HG03378 (cell line): Measurements from ENCODE around the gene ABCC8.

Source experiments
- ATAC-seq: cut with Tn5 transposase; IDR thresholded peaks from one replicate; pipeline ENCODE4 v1.9.1; 2021; ENCODE audit warnings: mild to moderate bottlenecking, moderate library complexity; ENCODE audit not compliant: unreplicated experiment

The ABCC8 gene

DNA sequence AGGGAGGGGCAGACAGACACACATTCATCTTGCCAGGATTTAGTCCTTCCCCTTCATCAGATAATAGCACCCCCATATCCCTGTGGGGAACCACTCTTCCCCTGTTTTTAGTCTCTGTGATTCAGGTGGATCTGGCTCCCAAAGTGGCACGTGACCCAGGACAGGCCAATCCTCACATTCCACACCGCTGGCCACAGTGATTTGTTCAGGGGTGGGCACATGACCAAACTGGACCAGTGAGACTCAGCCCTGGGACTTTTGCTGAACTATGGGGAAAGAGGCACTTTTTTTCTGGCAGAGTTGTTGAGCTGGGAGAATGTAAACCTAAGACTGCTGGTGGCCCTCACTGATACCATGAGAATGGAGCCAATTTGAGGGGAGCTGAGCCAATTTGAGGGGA is 69.1 kb downstream of the ABCC8 start:
- ATAC-seq, result no peak

DNA sequence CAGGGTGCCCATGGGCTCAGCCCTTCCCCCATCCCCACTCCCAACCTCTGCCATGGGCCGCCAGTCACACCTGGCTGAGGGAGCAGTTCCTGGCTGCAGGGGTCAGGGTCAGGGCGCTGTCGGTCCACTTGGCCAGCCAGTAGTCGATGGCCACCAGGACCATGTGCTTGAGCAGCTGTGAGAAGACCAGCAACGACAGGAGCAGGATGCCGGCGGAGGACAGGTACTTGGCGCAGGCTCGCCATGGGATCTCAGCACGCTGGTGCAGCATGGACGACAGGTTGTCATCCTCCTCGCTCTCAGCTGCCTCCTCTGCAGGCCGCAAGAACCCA is 69.9 kb downstream of the ABCC8 start:
- ATAC-seq, result no peak

DNA sequence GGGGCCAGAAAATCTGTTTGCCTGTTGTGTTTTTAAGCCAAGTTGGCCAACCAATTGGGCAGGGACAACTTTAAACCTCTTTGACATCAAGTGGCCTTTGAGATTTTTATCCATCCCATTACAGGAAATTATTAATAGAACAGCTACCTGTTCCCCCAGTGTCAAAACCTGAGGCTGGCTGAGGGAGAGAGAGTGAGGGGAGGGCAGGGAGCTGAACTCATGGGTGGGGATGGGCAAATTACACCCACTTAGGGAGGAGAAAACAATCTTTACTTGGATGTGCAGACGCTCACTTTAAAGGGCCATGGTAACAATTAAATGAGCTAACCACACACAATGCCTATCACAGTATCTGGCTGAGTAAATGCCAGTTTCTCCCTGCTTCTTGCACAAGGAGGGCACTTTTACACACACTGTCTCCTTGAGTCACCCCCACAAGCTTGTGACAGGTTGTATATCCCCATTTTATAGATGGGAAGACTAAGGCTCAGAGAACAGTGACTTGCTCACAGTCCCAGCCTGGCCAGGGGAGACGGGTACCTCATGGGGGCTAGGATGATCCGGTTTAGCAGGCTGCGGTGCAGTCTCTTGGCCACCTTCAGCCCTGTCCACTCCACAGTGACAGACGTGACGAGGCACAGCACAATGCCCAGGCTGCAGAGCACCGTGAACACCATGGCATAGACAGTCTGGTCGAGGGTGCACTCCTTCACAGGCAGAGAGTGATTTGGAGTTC is 70.4 kb downstream of the ABCC8 start:
- no peak for ATAC-seq

DNA sequence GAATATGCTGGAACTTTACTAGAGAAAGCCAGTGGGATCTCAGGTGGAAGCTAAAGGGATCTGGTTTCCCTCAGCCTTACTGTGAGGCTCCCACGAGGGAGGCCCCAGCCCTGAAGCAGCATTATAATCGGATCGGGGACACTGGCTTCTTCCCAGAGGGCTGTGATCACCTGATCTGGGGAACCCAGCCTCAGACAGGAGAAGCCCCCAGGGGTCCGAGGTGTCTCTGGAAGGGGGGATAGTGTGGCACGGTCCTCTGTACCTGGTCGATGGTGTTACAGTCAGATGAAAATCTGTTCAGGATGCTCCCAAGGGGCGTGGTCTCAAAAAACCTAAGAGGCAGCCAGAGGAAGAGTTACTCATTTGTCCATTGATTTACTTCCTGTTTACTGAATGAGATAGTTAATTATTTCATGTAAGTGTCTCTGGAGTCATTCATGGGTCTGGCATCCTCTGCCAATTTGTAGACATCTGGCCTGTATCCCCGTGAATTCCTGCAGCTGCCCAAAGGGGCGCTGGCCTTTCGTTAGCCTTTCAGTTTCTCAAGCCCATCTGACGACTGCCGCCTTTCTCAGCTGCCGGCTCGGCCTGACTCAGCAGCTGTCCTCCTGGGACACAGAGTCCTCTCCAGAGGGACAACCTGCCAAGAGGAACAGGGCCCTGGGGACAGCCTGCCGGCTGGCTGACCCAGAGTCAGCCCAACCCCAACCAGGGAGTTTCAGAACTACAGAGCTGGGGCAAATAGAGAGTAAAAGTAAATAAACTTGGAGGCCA is 71.2 kb downstream of the ABCC8 start:
- ATAC-seq, result no peak

DNA sequence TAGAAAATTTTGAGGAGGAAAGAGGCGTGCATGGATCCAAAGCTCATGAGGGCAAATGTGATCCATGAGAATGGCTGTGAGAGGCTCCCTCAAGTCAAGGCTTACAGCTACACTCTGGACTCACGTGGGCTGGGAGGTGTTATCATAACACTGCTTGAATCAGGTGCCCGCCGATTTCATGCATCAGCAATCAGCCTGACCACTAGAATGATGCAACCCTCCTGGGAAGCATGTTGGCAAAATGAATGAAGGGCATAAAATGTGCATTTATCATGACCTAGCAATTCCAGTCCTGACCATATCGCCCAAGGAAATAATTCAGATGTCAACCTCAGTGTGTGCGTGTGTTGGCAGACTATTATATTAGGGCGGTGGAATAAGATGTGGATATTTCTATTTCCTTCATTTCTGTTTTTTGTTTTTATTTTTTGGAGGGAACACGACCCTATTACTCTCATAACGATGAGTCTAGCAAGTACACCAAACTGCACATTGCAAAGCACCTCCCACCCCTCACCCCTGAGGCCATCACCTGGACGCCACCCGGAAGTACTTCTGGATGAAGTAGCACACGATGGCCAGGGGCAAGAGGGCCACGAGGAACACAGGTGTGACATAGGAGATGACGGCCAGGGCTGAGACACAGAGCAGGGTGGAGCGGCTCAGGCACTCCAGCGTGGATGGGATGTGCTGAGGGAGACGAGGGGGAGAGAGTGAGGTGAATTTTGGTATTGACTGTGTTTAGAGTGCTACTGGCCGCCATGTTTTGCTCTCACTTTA is 72.5 kb downstream of the ABCC8 start:
- no peak for ATAC-seq

DNA sequence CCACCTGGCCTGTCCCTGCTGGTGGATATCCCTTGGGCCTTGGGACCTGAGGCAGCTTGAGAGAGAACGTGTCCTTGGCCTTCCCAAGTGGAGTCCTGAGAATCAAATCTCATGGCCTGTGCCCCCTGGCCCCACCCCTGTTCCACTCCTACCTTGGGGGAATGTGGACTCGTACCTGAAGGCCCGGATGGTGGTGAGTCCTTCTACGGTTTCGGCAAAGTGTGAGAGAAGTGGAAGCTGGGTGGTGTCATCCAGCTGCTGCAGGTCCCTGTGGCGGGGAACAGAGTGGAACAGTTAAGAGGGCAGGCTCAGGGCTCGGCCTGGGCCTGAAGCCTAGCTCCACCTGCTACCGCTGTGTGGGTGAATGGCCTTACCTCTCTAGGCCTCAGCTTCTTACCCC is 74.2 kb downstream of the ABCC8 start:
- ATAC-seq, result no peak

DNA sequence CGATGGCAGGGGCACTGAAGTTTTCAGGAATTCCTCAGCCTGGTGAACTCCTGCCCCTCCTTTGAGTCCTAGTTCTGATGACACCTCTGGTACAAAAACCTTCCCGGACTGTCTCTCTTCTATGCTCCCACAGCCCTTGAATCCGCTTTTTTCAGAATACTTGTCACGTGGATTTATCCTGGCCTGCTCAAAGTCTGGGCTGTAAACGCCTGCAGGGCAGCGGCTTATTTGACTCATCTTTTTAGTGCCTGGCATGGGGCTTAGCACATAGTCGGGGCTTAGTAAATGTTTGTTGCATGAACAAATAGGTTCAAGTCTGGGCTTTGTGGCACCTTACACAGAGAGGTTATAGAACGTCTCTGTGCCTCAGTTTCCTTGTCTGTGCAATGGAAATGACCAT is 74.8 kb downstream of the ABCC8 start:
- ATAC-seq, result no peak

DNA sequence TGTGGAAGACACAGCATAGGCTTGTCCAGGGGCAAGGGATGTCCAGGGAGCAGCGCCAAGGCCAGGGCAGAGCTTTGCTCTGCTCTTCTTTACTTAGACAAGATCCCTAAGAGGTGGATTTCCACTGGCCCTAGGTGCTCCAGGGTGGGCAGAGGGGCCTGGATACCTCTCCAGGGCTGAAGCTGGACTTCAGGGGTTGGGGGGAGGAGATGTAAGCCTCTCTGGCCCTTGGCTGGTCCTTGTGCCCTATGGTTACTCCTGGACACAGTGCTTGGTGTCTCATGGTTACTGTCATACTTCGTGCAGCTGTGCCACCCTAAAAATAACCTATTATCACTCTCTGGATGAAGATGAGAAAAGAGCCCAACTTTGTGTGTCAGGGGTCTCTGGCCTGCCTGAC is 75.3 kb downstream of the ABCC8 start:
- ATAC-seq, result no peak

DNA sequence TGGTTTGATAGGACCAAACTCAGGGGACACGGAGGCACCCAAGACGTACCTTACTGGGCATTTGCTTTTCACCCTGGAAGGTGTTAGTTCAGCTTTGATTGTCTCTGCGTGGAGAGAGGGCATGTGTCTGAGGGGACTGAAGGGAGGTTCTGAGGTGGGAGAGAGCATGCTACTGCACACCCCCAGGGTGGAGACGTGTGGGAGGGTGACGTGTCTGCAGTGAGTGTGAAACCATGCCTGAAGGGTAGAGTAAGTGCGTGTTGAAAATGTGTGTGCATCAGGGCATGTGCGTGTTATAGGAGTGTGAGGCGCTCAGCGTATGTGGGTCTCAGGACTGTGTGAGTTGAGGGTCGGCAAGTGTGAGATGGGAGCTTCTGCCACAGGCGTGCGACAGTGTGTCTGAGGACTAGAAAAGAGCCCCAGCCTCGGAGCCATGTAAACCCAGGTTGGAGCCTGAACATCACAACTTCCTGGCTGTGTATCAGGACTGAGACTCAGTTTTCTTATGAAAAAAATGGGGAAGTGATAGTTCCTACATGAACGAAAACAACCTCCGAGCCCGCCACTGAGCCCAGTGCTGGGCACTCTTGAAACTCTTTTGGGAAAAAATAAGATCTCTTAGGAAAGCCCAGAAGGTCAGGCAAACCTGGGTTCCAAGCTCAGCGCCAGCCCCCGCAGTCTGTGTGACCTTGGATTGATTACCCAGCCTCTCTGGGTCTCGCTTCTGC is 76.4 kb downstream of the ABCC8 start:
- no peak for ATAC-seq

DNA sequence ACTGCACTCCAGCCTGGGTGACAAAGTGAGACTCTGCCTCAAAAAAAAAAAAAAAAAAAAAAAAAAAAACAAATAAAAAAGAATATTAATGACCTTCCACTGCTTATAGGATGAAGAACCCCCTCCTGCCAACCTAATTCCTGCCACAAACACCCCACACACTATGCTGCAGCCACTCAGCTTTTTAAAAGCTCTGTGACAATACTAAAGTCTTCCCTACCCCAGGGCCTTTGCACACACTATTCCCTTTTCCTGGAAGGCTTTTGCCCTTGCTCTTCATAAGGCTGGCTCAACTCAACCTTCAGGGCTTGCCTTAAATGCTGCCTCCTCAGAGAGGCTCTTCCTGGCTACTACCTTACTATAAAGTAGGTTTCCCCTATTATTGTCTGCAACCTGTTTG is 77.4 kb downstream of the ABCC8 start:
- no peak for ATAC-seq

DNA sequence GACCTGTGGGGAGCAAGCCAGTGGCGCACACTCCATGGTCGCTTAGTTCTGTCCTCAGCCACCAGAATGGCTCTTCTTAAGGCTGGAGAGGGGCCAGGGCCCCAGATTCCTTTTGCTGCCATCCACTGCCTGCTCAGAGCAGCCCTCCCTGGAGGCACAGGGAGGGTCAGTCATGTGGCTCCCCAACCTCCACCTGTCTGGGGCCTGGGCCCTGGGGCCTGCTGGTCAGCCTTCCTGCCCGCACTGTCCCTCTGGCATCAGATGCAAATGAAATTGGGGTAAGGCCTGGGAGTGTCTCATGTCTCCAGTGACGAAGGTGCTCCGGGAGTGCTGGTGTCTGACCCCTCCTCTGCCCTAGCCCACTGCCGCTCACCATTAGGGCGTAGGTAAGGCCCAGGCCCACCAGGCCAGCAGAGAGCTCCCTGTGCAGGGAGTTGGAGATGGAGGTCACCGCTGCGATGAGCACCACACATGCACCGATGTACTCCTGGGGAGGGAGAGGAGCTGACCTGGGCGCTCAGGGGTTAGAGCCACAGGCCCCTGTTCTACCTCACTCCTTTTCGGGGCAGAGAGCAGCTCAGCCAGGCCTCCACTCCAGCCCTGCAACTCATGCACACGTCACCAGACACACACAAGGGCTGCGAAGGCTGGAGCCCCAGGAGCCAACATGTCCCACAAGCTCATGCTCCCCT is 79.2 kb downstream of the ABCC8 start:
- no peak for ATAC-seq

DNA sequence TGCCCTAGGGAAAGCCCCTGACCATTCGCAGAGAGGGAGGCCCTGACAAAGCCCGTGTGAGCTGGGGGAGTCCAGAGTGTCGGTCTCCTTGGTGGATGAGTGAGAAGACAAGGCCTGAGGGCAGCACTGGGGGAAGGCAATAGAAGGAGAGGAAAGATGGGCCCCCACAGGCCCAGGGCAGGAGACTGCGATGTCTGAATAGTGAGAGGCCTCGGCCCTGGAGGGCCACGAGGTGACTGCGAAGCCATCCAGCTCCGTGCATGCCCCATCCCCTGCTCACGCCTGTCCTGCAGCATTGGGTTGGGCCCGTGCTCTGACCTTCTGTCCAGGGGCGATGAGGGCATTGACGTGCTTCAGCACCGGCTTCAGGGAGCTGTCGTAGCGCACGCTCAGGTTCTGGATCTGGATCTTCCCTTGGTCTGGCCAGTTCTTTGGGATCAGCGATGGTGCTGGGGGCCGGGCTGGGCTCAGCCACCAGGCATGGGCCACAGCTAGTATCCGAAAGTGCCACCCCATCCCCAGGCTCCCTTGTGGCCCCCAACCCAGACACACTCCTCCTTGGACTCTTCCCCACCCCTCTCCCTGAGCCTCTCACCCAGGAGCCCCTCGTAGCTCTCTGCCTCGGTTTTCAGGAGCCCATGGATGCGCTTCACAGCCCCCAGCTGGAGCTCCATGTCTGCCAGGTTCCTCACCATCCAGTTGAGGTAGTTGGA is 79.9 kb downstream of the ABCC8 start:
- no peak for ATAC-seq

DNA sequence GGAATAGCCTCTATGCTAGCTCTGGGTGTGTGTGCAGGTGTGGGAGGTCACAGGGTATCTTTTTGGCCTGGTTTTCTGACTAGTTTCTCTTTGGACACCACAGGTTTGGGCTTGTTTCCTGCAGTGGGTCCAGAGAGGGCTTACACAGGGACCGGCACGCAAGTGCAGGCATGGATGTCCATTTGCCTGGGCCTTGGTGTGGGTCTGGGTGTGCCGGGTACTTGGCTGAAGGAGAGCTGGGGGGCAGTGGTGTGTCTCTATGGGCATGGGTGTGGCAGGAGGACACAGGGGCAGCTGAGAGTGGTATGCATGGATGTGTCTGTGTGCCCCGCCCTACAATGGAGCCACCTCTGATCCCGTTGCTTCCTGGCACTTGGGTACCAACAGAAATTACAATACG is 80.7 kb downstream of the ABCC8 start:
- ATAC-seq, result no peak

DNA sequence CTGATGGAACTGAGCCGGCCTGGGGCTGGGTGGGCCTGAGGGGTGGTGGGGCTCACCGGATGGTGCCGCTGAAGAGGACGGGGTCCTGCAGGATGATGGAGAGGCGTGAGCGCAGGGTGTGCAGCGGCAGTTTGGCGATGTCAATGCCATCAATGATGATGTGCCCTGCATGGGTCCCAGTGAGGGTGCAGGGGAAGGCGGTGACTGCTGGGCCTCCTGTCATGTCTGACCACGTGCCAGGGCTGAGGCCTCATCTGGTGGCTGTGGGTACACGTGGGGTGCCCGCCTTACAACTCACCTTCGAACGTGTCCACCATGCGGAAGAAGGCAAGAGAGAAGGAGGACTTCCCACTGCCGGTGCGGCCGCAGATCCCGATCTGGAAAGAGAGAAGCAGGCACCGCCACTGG is 81.1 kb downstream of the ABCC8 start:
- no peak for ATAC-seq

DNA sequence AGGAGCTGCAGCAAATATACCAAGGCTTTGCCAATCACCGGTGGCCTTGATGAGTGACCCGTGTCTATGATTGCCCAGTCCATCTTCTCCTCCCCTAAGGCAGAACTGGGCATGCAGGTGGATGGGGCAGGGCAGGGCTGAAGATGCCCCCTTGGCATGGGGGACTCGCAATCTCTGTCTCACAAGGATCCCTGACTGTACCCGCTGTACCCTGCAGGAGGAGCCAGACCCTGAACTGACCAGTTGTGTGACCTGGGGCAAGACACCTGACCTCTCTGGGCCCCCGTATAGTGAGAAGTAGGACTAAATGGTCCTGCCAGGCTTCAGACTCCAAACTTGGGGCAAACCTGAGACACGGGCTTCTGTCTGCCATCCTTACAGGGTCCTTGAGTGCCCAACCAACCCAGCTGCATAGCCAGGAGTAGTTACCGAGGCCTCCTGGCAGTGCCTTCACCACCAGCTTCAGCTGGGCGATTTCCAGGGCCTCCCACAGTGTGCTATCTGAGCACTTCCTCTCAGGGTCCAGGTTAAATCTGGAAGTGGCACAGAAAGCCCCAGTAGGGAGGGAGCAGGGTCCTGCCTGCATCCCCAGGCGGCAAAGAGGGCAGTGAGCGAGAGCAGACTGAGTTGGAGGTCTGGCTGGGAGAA is 81.8 kb downstream of the ABCC8 start:
- no peak for ATAC-seq

DNA sequence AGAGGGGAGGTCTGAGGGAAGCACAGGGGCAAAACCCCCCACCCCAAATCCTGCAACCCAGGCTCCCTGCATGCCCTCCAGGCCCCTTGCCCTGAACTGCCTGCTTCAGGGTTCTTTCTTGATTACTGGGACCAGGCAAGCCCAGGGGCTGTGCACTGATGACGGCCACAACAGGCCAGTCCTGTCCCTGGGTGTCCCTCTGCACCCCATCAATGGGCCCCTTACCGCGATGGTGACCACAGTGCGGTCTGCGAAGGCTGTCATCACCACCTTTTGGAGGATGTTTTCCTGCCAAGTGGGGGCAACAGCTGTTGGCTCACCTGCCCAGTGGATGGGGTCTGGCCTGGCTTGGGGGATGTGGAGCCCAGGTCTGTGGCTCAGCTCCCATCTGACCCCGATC is 83.2 kb downstream of the ABCC8 start:
- ATAC-seq, result no peak

DNA sequence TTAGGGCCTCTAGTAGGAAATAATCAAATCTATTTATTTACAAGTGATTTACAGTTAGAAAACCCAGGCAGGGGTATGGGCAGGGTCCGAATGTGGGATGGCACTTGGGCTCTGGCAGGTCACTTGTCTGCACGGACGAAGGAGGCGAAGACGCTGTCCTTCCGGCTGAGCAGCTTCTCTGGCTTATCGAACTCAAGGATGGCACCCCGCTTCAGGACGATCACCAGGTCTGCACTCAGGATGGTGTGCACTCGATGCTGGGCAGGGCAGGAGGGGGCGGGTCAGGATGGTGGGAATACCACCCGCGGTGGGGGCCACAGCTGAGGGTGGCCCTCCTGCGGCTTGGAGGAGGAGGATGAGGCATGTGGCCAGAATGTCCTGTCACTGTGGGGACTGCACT is 83.8 kb downstream of the ABCC8 start:
- no peak for ATAC-seq

DNA sequence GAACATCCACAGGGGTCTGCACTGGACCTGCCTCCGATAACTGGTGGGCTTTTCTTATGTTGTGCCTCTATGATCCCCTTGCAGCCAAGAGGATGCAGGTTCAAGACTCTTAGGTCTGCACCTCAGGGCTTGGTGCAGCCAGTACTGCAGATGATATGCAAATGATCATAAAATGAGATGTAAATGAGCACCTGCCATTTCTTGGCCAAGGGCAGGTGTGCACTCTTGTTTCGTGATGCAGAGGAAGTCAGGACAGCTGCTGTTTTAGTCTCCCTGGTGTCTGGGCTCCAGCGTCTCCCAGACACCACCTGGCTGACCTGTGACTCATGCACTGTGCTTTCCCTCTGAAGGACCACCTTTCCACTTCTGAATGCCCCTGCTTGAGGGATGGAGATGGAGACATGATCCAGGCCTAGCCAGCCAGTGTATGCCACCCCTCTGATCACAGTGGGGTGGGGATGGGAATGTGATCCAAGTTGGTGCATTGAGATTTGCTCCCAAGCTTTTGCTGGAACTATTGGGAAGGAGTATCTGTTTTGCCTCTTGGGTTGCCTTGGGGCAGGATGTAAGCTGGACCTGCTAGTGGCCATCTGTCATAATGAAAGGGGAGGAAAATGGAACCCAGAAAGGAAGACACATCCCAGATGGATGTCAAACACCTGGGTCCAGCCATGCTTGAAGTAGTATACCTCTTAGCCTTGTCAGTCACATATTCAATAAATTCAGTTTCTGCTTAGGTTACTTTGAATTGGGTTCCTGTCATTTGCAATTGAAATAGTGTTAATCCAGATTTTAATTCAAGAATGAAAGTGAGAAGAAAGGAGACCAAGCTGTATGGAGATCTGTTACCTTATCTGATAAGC is 84.9 kb downstream of the ABCC8 start:
- ATAC-seq, result no peak
